A673 (cell line): ENCODE data around the gene TFPI. TPM values are rescaled to one million over a fixed set of nuclear protein-coding genes. Genes with fewer than 3 reads are reported as not detected.

ENCODE experiments used
- BruUV-seq: library from RNA; stranded (reverse); fragments of 400-500 nt; replicated peaks from 2 replicates; lab custom pipeline; 2021; lab: Mats Ljungman, UMichigan
- CTCF ChIA-PET: fragments of 300-600 bp; sonication (Branson Sonifier 250); formaldehyde crosslinking; loops from one replicate; lab custom pipeline; 2022; ENCODE audit warnings: antibody characterized with exemption; lab: Charles Lee
- POLR2A ChIA-PET: fragments of 300-600 bp; sonication (Branson Sonifier 250); formaldehyde crosslinking; loops from one replicate; lab custom pipeline; 2022; ENCODE audit warnings: antibody characterized with exemption; ENCODE audit not compliant: low non-redundant PET; lab: Charles Lee
- DNase-seq: peaks from one replicate; pipeline ENCODE4 v3.0.0-alpha.2; 2015; ENCODE audit warnings: low spot score
- H3K27ac ChIP-seq: fragments of 200-600 bp; sonication (generic); 2 replicates; pipeline ENCODE4 v1.5.1; 2016; ENCODE audit warnings: mixed run types, low read depth, mild to moderate bottlenecking, mixed read lengths, antibody characterized with exemption, low read length; ENCODE audit not compliant: poor library complexity, severe bottlenecking
- H3K27me3 ChIP-seq: fragments of 200-600 bp; sonication (generic); replicated peaks from 2 replicates; pipeline ENCODE4 v1.6.1; 2017; ENCODE audit warnings: mixed run types, low read depth, mild to moderate bottlenecking, mixed read lengths, antibody characterized with exemption, low read length; ENCODE audit not compliant: insufficient read depth, poor library complexity
- H3K36me3 ChIP-seq: fragments of 200-600 bp; sonication (generic); 2 replicates; pipeline ENCODE4 v1.6.1; 2016; ENCODE audit warnings: mixed run types, mild to moderate bottlenecking, mixed read lengths, antibody characterized with exemption, low read length; ENCODE audit not compliant: insufficient read depth, poor library complexity, severe bottlenecking
- H3K4me1 ChIP-seq: fragments of 200-600 bp; sonication (generic); 2 replicates; pipeline ENCODE4 v1.6.1; 2017; ENCODE audit warnings: mixed run types, mild to moderate bottlenecking, mixed read lengths, antibody characterized with exemption, low read length; ENCODE audit not compliant: insufficient read depth, poor library complexity, severe bottlenecking
- H3K4me3 ChIP-seq: fragments of 200-600 bp; sonication (generic); 2 replicates; pipeline ENCODE4 v1.5.1; 2016; ENCODE audit warnings: low read depth, mixed run types, mild to moderate bottlenecking, mixed read lengths, low read length; ENCODE audit not compliant: poor library complexity, severe bottlenecking
- H3K9me3 ChIP-seq: fragments of 200-600 bp; sonication (generic); 2 replicates; pipeline ENCODE4 v1.6.1; 2016; ENCODE audit warnings: mixed run types, low read depth, mild to moderate bottlenecking, mixed read lengths, antibody characterized with exemption, low read length; ENCODE audit not compliant: poor library complexity, severe bottlenecking
- CTCF ChIP-seq: fragments of 300-800, 200-600 bp; sonication (generic); conservative IDR thresholded peaks from 2 replicates; pipeline ENCODE4 v1.5.1; 2017; ENCODE audit warnings: low read depth, mild to moderate bottlenecking, antibody characterized with exemption, low read length, moderate library complexity, mixed read lengths
- EZH2 ChIP-seq: fragments of 200-600 bp; sonication (generic); IDR thresholded peaks from 2 replicates; pipeline ENCODE4 v1.6.1; 2017; ENCODE audit warnings: borderline replicate concordance, low read depth, mild to moderate bottlenecking, mixed read lengths, antibody characterized with exemption, low read length; ENCODE audit not compliant: poor library complexity, severe bottlenecking
- intact Hi-C: fragments of 100-400 bp; cut with micrococcal nuclease; formaldehyde crosslinking; loops from one replicate; pipeline ENCODE4 v1.10.0; 2022; ENCODE audit not compliant: unreplicated experiment
- total RNA-seq: library from RNA; stranded (reverse); gene quantifications from 2 replicates; pipeline ENCODE4 v1.2.3, GENCODE V29; 2021

TFPI gene
- total RNA-seq, 1 experiment from 2014 or later: 36.3 TPM

DNA sequence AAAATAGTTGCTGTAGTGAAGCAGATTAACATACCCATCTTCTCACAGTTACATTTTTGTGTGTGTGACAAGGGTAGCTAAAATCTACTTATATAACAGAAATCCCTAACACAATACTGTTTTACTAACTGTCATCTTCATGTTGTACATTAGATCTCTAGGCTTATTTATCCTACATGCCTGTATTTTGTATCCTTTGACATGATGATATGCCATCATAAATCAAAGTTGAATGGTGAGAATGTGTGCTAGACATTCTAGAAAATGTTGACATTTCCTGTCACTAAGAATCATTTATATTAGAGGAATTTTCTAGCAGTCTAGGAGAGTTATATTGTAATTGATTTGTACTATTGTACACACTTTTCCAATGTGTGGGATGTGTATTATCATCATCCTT lies 84.7 kb downstream of the TFPI start:
- no peak for DNase-seq
- Histone ChIP-seq H3K36me3 (no peaks in the 10 kb centered on the region), H3K4me1 (peaks cover 25% of the 10 kb centered on the region), H3K27me3 (no peaks in the 10 kb centered on the region), H3K9me3 (no peaks in the 10 kb centered on the region), H3K27ac (no peak overlapping the region), H3K4me3 (no peak overlapping the region)
- POLR2A ChIA-PET: no interaction called here
- TF ChIP-seq CTCF (no peak), EZH2 (no peak)
- intact Hi-C loops: no loop called here
- BruUV-seq: no TSS peak
- CTCF ChIA-PET: no interaction called here

- DNase-seq: no peak
These were observed 86.0 kb downstream of the TFPI start for GRCh38 chr2:187468262-187468661.

GRCh38 chr2:187466129-187466792 lies 88.0 kb downstream of the TFPI start:
- Histone ChIP-seq H3K36me3 (no peaks in the 10 kb centered on the region), H3K4me1 (peaks cover 30% of the 10 kb centered on the region), H3K27me3 (no peaks in the 10 kb centered on the region), H3K9me3 (no peaks in the 10 kb centered on the region), H3K4me3 (no peak overlapping the region), H3K27ac (no peak overlapping the region)
- ChIA-PET POLR2A (no interaction called here), CTCF (no interaction called here)
- intact Hi-C loops: no loop called here
- peak; percentile 36 for DNase-seq
- BruUV-seq: no TSS peak
- TF ChIP-seq CTCF: no peak
- TF ChIP-seq EZH2: no peak

More at GRCh38 chr2:187468262-187468661, 86.0 kb downstream of the TFPI start:
- ChIA-PET CTCF (no interaction called here), POLR2A (no interaction called here)
- intact Hi-C loops: no loop called here
- no TSS peak for BruUV-seq
- no peaks in the 10 kb centered on the region for H3K9me3 ChIP-seq
- H3K4me1 ChIP-seq: peaks cover 30% of the 10 kb centered on the region
- no peak overlapping the region for H3K4me3 ChIP-seq
- TF ChIP-seq CTCF (no peak), EZH2 (no peak)
- H3K27me3 ChIP-seq: no peaks in the 10 kb centered on the region
- H3K36me3 ChIP-seq: no peaks in the 10 kb centered on the region
- H3K27ac ChIP-seq: no peak overlapping the region
